SU-DHL-6 (cell line): ENCODE results near the gene RBFOX2.

Experiments
- H2AFZ ChIP-seq: fragments of 200-600 bp; sonication (generic); 2 replicates; pipeline ENCODE4 v1.6.1; 2014; ENCODE audit warnings: low read depth, mild to moderate bottlenecking, moderate library complexity, mixed read lengths, antibody characterized with exemption, low read length; ENCODE audit not compliant: severe bottlenecking
- H3F3A ChIP-seq: fragments of 200-600 bp; shearing (Covaris generic); 2 replicates; pipeline ENCODE4 v1.6.0; 2016; ENCODE audit warnings: antibody characterized with exemption, mild to moderate bottlenecking; ENCODE audit not compliant: insufficient read depth
- H3K27ac ChIP-seq: fragments of 200-600 bp; sonication (generic); 2 replicates; pipeline ENCODE4 v1.5.1; 2016; ENCODE audit warnings: low read depth, mild to moderate bottlenecking, low read length, moderate library complexity, mixed read lengths
- H3K27me3 ChIP-seq: fragments of 200-600 bp; sonication (generic), shearing (Covaris generic); 2 replicates; pipeline ENCODE4 v1.6.0; 2014; ENCODE audit warnings: mild to moderate bottlenecking, low read length
- H3K36me3 ChIP-seq: fragments of 200-600 bp; sonication (generic); 2 replicates; pipeline ENCODE4 v1.6.1; 2014; ENCODE audit warnings: mild to moderate bottlenecking, low read length, mixed read lengths
- H3K4me2 ChIP-seq: fragments of 300-600, 200-600 bp; shearing (Covaris generic), sonication (generic); 2 replicates; pipeline ENCODE4 v1.6.0; 2014; ENCODE audit warnings: low read length, low read depth, mild to moderate bottlenecking; ENCODE audit not compliant: poor library complexity, severe bottlenecking
- H3K4me3 ChIP-seq: fragments of 200-600 bp; sonication (generic); 2 replicates; pipeline ENCODE4 v1.5.1; 2014; ENCODE audit warnings: antibody characterized with exemption, low read length, mild to moderate bottlenecking, mixed read lengths; ENCODE audit not compliant: insufficient read depth, poor library complexity, severe bottlenecking
- H3K79me2 ChIP-seq: fragments of 200-600 bp; sonication (generic); 2 replicates; pipeline ENCODE4 v1.6.1; 2014; ENCODE audit warnings: mild to moderate bottlenecking, low read length, moderate library complexity; ENCODE audit not compliant: insufficient read depth
- H3K9ac ChIP-seq: fragments of 200-600 bp; sonication (generic); 2 replicates; pipeline ENCODE4 v1.7.0; 2014; ENCODE audit warnings: mild to moderate bottlenecking, low read length
- H3K9me2 ChIP-seq: fragments of 200-600 bp; sonication (generic); replicated peaks from 2 replicates; pipeline ENCODE4 v1.6.1; 2014; ENCODE audit warnings: low read length; ENCODE audit not compliant: insufficient read depth
- H3K9me3 ChIP-seq: fragments of 200-600 bp; sonication (generic); 2 replicates; pipeline ENCODE4 v1.6.1; 2014; ENCODE audit warnings: low read length, mixed read lengths; ENCODE audit not compliant: insufficient read depth
- H4K20me1 ChIP-seq: fragments of 200-600 bp; sonication (generic); 2 replicates; pipeline ENCODE4 v1.6.1; 2014; ENCODE audit warnings: low read depth, mild to moderate bottlenecking, antibody characterized with exemption, low read length, moderate library complexity, mixed read lengths
- CTCF ChIP-seq: fragments of 200-600 bp; sonication (generic); IDR thresholded peaks from one replicate; pipeline ENCODE4 v1.5.1; 2017; ENCODE audit warnings: antibody characterized with exemption, mild to moderate bottlenecking, low read length, moderate library complexity; ENCODE audit not compliant: insufficient read depth, poor library complexity, severe bottlenecking
- EZH2phosphoT487 ChIP-seq: fragments of 200-600 bp; sonication (generic), shearing (Covaris generic); conservative IDR thresholded peaks from 2 replicates; pipeline ENCODE4 v1.6.1; 2018; ENCODE audit warnings: mild to moderate bottlenecking, antibody characterized with exemption, low read length, moderate library complexity, mixed read lengths

The RBFOX2 gene

GRCh38 chr22:35731321-35731720 lies 297.3 kb downstream of the RBFOX2 start:
- H3K27me3 ChIP-seq = no peaks in the 10 kb centered on the region
- H3K4me3 ChIP-seq = no peak overlapping the region
- H3K4me2 ChIP-seq = no peak overlapping the region

GRCh38 chr22:35729309-35729698 lies 299.3 kb downstream of the RBFOX2 start:
- Histone ChIP-seq H3K9me2 (no peaks in the 10 kb centered on the region), H2AFZ (no peak overlapping the region), H3F3A (no peaks in the 10 kb centered on the region), H3K36me3 (no peaks in the 10 kb centered on the region), H3K27me3 (no peaks in the 10 kb centered on the region), H3K9me3 (no peaks in the 10 kb centered on the region), H3K9ac (no peak overlapping the region), H3K79me2 (no peaks in the 10 kb centered on the region), H3K4me2 (peak overlapping the region; percentile 37), H3K4me3 (no peak overlapping the region), H4K20me1 (no peaks in the 10 kb centered on the region), H3K27ac (no peak overlapping the region)
- TF ChIP-seq CTCF = no peak
- no peak for TF ChIP-seq EZH2phosphoT487

More at GRCh38 chr22:35731321-35731720, 297.3 kb downstream of the RBFOX2 start:
- Histone ChIP-seq H3K9ac (no peak overlapping the region), H4K20me1 (no peaks in the 10 kb centered on the region), H2AFZ (no peak overlapping the region), H3K27ac (no peak overlapping the region), H3K36me3 (no peaks in the 10 kb centered on the region), H3K9me2 (no peaks in the 10 kb centered on the region), H3K79me2 (no peaks in the 10 kb centered on the region), H3K9me3 (no peaks in the 10 kb centered on the region), H3F3A (no peaks in the 10 kb centered on the region)
- no peak for TF ChIP-seq CTCF
- TF ChIP-seq EZH2phosphoT487 = no peak

- H3K4me2 ChIP-seq = peak overlapping the region; percentile 37
- H4K20me1 ChIP-seq = no peaks in the 10 kb centered on the region
- H3K27ac ChIP-seq = no peak overlapping the region
- no peaks in the 10 kb centered on the region for H3F3A ChIP-seq
- no peaks in the 10 kb centered on the region for H3K27me3 ChIP-seq
- no peak for TF ChIP-seq CTCF
- no peak for TF ChIP-seq EZH2phosphoT487
- H3K9me3 ChIP-seq = no peaks in the 10 kb centered on the region
- H3K9ac ChIP-seq = no peak overlapping the region
- H3K4me3 ChIP-seq = no peak overlapping the region
- no peak overlapping the region for H2AFZ ChIP-seq
- H3K9me2 ChIP-seq = no peaks in the 10 kb centered on the region
- H3K36me3 ChIP-seq = no peaks in the 10 kb centered on the region
- no peaks in the 10 kb centered on the region for H3K79me2 ChIP-seq
Measured at GRCh38 chr22:35728639-35729308, 299.9 kb downstream of the RBFOX2 start.
